ENCODE results near the gene KRTAP22-2.

Gene KRTAP22-2

GRCh38 chr21:30561264-30561895, 28.8 kb downstream of the KRTAP22-2 start, which contains the start of gene KRTAP19-7:
KRTAP19-7 (minus strand) TSS chr21:30561314; CDS start chr21:30561289, 25 bp downstream.
- Histone ChIP-seq H3K4me1 (ENCODE audit: control insufficient read depth, insufficient read depth, low read length) (no peaks in the 10 kb centered on the region), H3K27me3 (ENCODE audit: control insufficient read depth, insufficient read depth, low read length) (no peaks in the 10 kb centered on the region), H3K36me3 (ENCODE audit: control insufficient read depth, insufficient read depth, low read length) (no peaks in the 10 kb centered on the region), H3K4me3 (ENCODE audit: low read length) (no peak within 1 kb of the TSS), H3K9ac (ENCODE audit: low read length) (no peak within 1 kb of the TSS), H3K9me3 (ENCODE audit: control insufficient read depth, low read length) (no peaks in the 10 kb centered on the region)

GRCh38 chr21:30555095-30555494, 35.1 kb downstream of the KRTAP22-2 start:
- Histone ChIP-seq H3K9me3 (ENCODE audit: control insufficient read depth, low read length) (no peaks in the 10 kb centered on the region), H3K27me3 (ENCODE audit: control insufficient read depth, insufficient read depth, low read length) (no peaks in the 10 kb centered on the region), H3K4me1 (ENCODE audit: control insufficient read depth, insufficient read depth, low read length) (no peaks in the 10 kb centered on the region), H3K36me3 (ENCODE audit: control insufficient read depth, insufficient read depth, low read length) (no peaks in the 10 kb centered on the region), H3K4me3 (ENCODE audit: low read length) (no peak overlapping the region), H3K9ac (ENCODE audit: low read length) (no peak overlapping the region)

GRCh38 chr21:30552782-30553181, 37.4 kb downstream of the KRTAP22-2 start:
- no peaks in the 10 kb centered on the region for H3K36me3 ChIP-seq (ENCODE audit: control insufficient read depth, insufficient read depth, low read length)
- no peak overlapping the region for H3K9ac ChIP-seq (ENCODE audit: low read length)
- H3K4me3 ChIP-seq (ENCODE audit: low read length): no peak overlapping the region
- no peaks in the 10 kb centered on the region for H3K4me1 ChIP-seq (ENCODE audit: control insufficient read depth, insufficient read depth, low read length)
- H3K27me3 ChIP-seq (ENCODE audit: control insufficient read depth, insufficient read depth, low read length): no peaks in the 10 kb centered on the region
- no peaks in the 10 kb centered on the region for H3K9me3 ChIP-seq (ENCODE audit: control insufficient read depth, low read length)

GRCh38 chr21:30541764-30542163, 48.4 kb downstream of the KRTAP22-2 start, which contains the start of gene KRTAP19-6:
KRTAP19-6 (minus strand) TSS chr21:30541864; CDS start chr21:30541833, 31 bp downstream.
- H3K27me3 ChIP-seq (ENCODE audit: control insufficient read depth, insufficient read depth, low read length): no peaks in the 10 kb centered on the region
- no peaks in the 10 kb centered on the region for H3K36me3 ChIP-seq (ENCODE audit: control insufficient read depth, insufficient read depth, low read length)

More at GRCh38 chr21:30541764-30542163, 48.4 kb downstream of the KRTAP22-2 start, which contains the start of gene KRTAP19-6:
- no peak within 1 kb of the TSS for H3K4me3 ChIP-seq (ENCODE audit: low read length)
- H3K9me3 ChIP-seq (ENCODE audit: control insufficient read depth, low read length): no peaks in the 10 kb centered on the region
- no peak within 1 kb of the TSS for H3K9ac ChIP-seq (ENCODE audit: low read length)
- H3K4me1 ChIP-seq (ENCODE audit: control insufficient read depth, insufficient read depth, low read length): no peaks in the 10 kb centered on the region
